H1 (cell line): ENCODE measurements around the gene COL19A1. TPM values are rescaled to one million over a fixed set of nuclear protein-coding genes. Genes with fewer than 3 reads are reported as not detected.
A peak's percentile ranks its signal among the peaks of the same experiment; 100 is the strongest.

Experiments
- CTCF ChIA-PET: fragments of 300-600 bp; sonication (Branson Sonifier 250); formaldehyde crosslinking; loops from one replicate; lab custom pipeline; 2021; ENCODE audit not compliant: partially characterized antibody; lab: Charles Lee
- POLR2A ChIA-PET: fragments of 300-600 bp; sonication (Branson Sonifier 250); formaldehyde crosslinking; loops from one replicate; lab custom pipeline; 2021; ENCODE audit warnings: inconsistent platforms; ENCODE audit not compliant: partially characterized antibody; lab: Charles Lee
- DNase-seq, 2 experiments: peaks; one replicate each; pipeline versions ENCODE4 v3.0.0 to v3.0.0-alpha.2; 2010 to 2022; ENCODE audit warnings: low spot score in 2 of 2, low read depth in 1 of 2, mixed read lengths in 1 of 2
- FAIRE-seq: peaks from 2 replicates; lab custom pipeline; 2011; peaks lifted over from hg19 to GRCh38; lab: Jason Lieb, UNC
- H2AFZ ChIP-seq: 2 replicates; pipeline ENCODE4 v1.8.1; 2012; ENCODE audit warnings: low read length, inconsistent platforms
- H2AK5ac ChIP-seq: 2 replicates; pipeline ENCODE4 v1.6.1; 2013; ENCODE audit warnings: low read depth, low read length
- H2BK120ac ChIP-seq: replicated peaks from 2 replicates; pipeline ENCODE3; 2013; ENCODE audit warnings: low read depth, low read length, inconsistent platforms
- H2BK12ac ChIP-seq: 2 replicates; pipeline ENCODE4 v1.6.1; 2013; ENCODE audit warnings: low read depth, low read length
- H2BK15ac ChIP-seq: 2 replicates; pipeline ENCODE4 v1.6.1; 2013; ENCODE audit warnings: low read length
- H2BK20ac ChIP-seq: 2 replicates; pipeline ENCODE4 v1.6.1; 2013; ENCODE audit warnings: low read length
- H2BK5ac ChIP-seq: 2 replicates; pipeline ENCODE4 v1.6.1; 2013; ENCODE audit warnings: low read depth, low read length
- H3K14ac ChIP-seq: 2 replicates; pipeline ENCODE4 v1.6.1; 2013; ENCODE audit warnings: inconsistent platforms; ENCODE audit not compliant: insufficient read length
- H3K18ac ChIP-seq: 2 replicates; pipeline ENCODE4 v1.6.1; 2013; ENCODE audit warnings: low read length; ENCODE audit errors: extremely low read depth
- H3K23ac ChIP-seq: 2 replicates; pipeline ENCODE4 v1.6.1; 2013; ENCODE audit warnings: inconsistent platforms; ENCODE audit not compliant: insufficient read length
- H3K23me2 ChIP-seq: 2 replicates; pipeline ENCODE4 v1.6.1; 2013; ENCODE audit warnings: low read depth, low read length
- H3K27ac ChIP-seq: 2 replicates; pipeline ENCODE4 v1.6.1; 2011; ENCODE audit warnings: low read depth, low read length, inconsistent platforms
- H3K27me3 ChIP-seq, 4 experiments: replicated peaks in 1 of 4; 1 replicate in 1 of 4; 2 replicates in 3 of 4; pipeline versions ENCODE4 v1.6.1 to v1.8.1; 2011 to 2013; ENCODE audit warnings: low read length in 3 of 4, mild to moderate bottlenecking in 3 of 4, inconsistent platforms in 2 of 4, mixed read lengths in 2 of 4, moderate library complexity in 1 of 4; ENCODE audit not compliant: control insufficient read depth in 3 of 4, insufficient read depth in 3 of 4; ENCODE audit errors: extremely low read depth in 1 of 4
- H3K36me3 ChIP-seq, 4 experiments: 2 replicates each; pipeline versions ENCODE4 v1.6.1 to v1.8.1; 2011 to 2013; ENCODE audit warnings: mild to moderate bottlenecking in 4 of 4, low read length in 3 of 4, moderate library complexity in 2 of 4, control low read depth in 1 of 4, inconsistent platforms in 1 of 4; ENCODE audit not compliant: insufficient read depth in 4 of 4, control insufficient read depth in 2 of 4
- H3K4ac ChIP-seq: replicated peaks from 2 replicates; pipeline ENCODE3; 2013; ENCODE audit warnings: low read length, low read depth, mixed read lengths, inconsistent platforms; ENCODE audit not compliant: insufficient read length
- H3K4me1 ChIP-seq, 4 experiments: replicated peaks in 1 of 4; 1 replicate in 1 of 4; 2 replicates in 3 of 4; pipeline versions ENCODE4 v1.6.1 to v1.8.1; 2011 to 2013; ENCODE audit warnings: low read length in 3 of 4, inconsistent platforms in 2 of 4, mixed read lengths in 1 of 4; ENCODE audit not compliant: insufficient read depth in 4 of 4, control insufficient read depth in 3 of 4
- H3K4me2 ChIP-seq, 2 experiments: 2 replicates each; pipeline versions ENCODE4 v1.6.1 to v1.8.1; 2011 to 2013; ENCODE audit warnings: low read depth in 2 of 2, low read length in 2 of 2, control low read depth in 1 of 2, inconsistent platforms in 1 of 2, mild to moderate bottlenecking in 1 of 2; ENCODE audit not compliant: insufficient read depth in 1 of 2
- H3K4me3 ChIP-seq, 4 experiments: fragments of 200-600, 300-600 bp in 1 of 4; sonication (generic), shearing (Covaris generic), sonication (Bioruptor Twin) in 1 of 4; 2 replicates each; pipeline versions ENCODE4 v1.5.1 to v1.8.1; 2011 to 2016; ENCODE audit warnings: low read length in 4 of 4, low read depth in 3 of 4, control low read depth in 2 of 4, inconsistent platforms in 2 of 4, mild to moderate bottlenecking in 2 of 4, mixed read lengths in 1 of 4, moderate library complexity in 1 of 4; ENCODE audit not compliant: insufficient read depth in 2 of 4; ENCODE audit errors: extremely low read depth in 1 of 4
- H3K56ac ChIP-seq: replicated peaks from 2 replicates; pipeline ENCODE3; 2013; ENCODE audit warnings: low read depth, mild to moderate bottlenecking, mixed read lengths, low read length, inconsistent platforms; ENCODE audit not compliant: insufficient read length
- H3K79me1 ChIP-seq: 2 replicates; pipeline ENCODE4 v1.6.1; 2013; ENCODE audit warnings: low read depth, low read length, control low read depth
- H3K79me2 ChIP-seq, 2 experiments: 2 replicates each; pipeline versions ENCODE4 v1.6.1 to v1.8.1; 2012 to 2013; ENCODE audit warnings: low read length in 2 of 2, mild to moderate bottlenecking in 2 of 2, inconsistent platforms in 1 of 2; ENCODE audit not compliant: insufficient read depth in 2 of 2, control insufficient read depth in 1 of 2
- H3K9ac ChIP-seq, 4 experiments: replicated peaks in 1 of 4; 1 replicate in 1 of 4; 2 replicates in 3 of 4; pipeline versions ENCODE4 v1.6.1 to v1.8.1; 2011 to 2013; ENCODE audit warnings: low read depth in 3 of 4, low read length in 3 of 4, control low read depth in 2 of 4, mild to moderate bottlenecking in 2 of 4, moderate library complexity in 2 of 4, inconsistent platforms in 1 of 4; ENCODE audit errors: extremely low read depth in 1 of 4
- H3K9me3 ChIP-seq, 2 experiments: 2 replicates each; pipeline versions ENCODE4 v1.6.1 to v1.8.1; 2012 to 2013; ENCODE audit warnings: mild to moderate bottlenecking in 2 of 2, moderate library complexity in 2 of 2, control low read depth in 1 of 2, inconsistent platforms in 1 of 2, low read depth in 1 of 2, low read length in 1 of 2, mixed read lengths in 1 of 2; ENCODE audit not compliant: insufficient read depth in 2 of 2
- H4K20me1 ChIP-seq, 2 experiments: replicated peaks in 1 of 2; 2 replicates each; pipeline versions ENCODE3 to v1.8.1; 2011 to 2013; ENCODE audit warnings: inconsistent platforms in 2 of 2, low read length in 2 of 2, mild to moderate bottlenecking in 1 of 2; ENCODE audit not compliant: insufficient read depth in 2 of 2, control insufficient read depth in 1 of 2
- H4K5ac ChIP-seq: 2 replicates; pipeline ENCODE4 v1.6.1; 2013; ENCODE audit warnings: low read length, low read depth, mixed read lengths, inconsistent platforms; ENCODE audit not compliant: insufficient read length
- H4K8ac ChIP-seq: 2 replicates; pipeline ENCODE4 v1.8.0; 2013; ENCODE audit warnings: mild to moderate bottlenecking, moderate library complexity, low read length, inconsistent platforms; ENCODE audit not compliant: insufficient read depth; ENCODE audit errors: extremely low read depth
- H4K91ac ChIP-seq: replicated peaks from 2 replicates; pipeline ENCODE3; 2013; ENCODE audit warnings: low read length, mixed read lengths, inconsistent platforms; ENCODE audit not compliant: insufficient read length
- BRCA1 ChIP-seq: IDR thresholded peaks from 2 replicates; pipeline ENCODE4 v1.6.1; 2012; ENCODE audit warnings: low read depth, low read length, improper control_type of control experiment
- CEBPB ChIP-seq: IDR thresholded peaks from 2 replicates; pipeline ENCODE4 v1.6.1; 2012; ENCODE audit warnings: low read depth, low read length
- EP300 ChIP-seq, 2 experiments: IDR thresholded peaks; 1 replicate in 1 of 2; 2 replicates in 1 of 2; pipeline ENCODE4 v1.6.1; 2011 to 2012; ENCODE audit warnings: low read depth in 2 of 2, low read length in 2 of 2, mild to moderate bottlenecking in 2 of 2, borderline replicate concordance in 1 of 2, inconsistent platforms in 1 of 2, moderate library complexity in 1 of 2
- WGBS, 2 experiments: shearing (Covaris generic) in 1 of 2; methylation state at CpG; one replicate each; pipeline versions ENCODE4 v1.1.6 to v1.1.7; 2013 to 2015; ENCODE audit warnings: low lambda C conversion rate in 2 of 2, mixed read lengths in 2 of 2, inconsistent platforms in 1 of 2, low coverage in 1 of 2, missing lambda C conversion rate in 1 of 2; ENCODE audit not compliant: insufficient replicate concordance in 2 of 2, insufficient coverage in 1 of 2, insufficient read length in 1 of 2; ENCODE audit errors: extremely low coverage in 1 of 2, missing lambda C conversion rate in 1 of 2; 5-methylcytosine and 5-hydroxymethylcytosine counted together
- polyA plus RNA-seq, 7 experiments: library from polyadenylated mRNA; depleted of rRNA in 3 of 7; stranded (reverse) in 5 of 7; unstranded in 2 of 7; fragments of >200 nt in 5 of 7; fragments of 200-250 nt in 2 of 7; gene quantifications; 1 replicate in 5 of 7; 2 replicates in 1 of 7; 4 replicates in 1 of 7; pipeline versions ENCODE4 v1.2.1 to v1.2.3, GENCODE V29; 2011 to 2013; ENCODE audit warnings: missing spikeins in 2 of 7, mixed read lengths in 2 of 7
- total RNA-seq: library from RNA; stranded (reverse); fragmentation: NEBNext Ultra II Directional; extraction: Animal tissue kit (Norgen Biotek cat#: 25700); gene quantifications from 2 replicates; pipeline ENCODE4 v1.2.1, GENCODE V29; 2021

Gene COL19A1
- total and polyA plus RNA-seq, 2 of the 8 experiments (the other 6 are each of a cell fraction or from before 2014, with no cell fraction given): not detected

DNA sequence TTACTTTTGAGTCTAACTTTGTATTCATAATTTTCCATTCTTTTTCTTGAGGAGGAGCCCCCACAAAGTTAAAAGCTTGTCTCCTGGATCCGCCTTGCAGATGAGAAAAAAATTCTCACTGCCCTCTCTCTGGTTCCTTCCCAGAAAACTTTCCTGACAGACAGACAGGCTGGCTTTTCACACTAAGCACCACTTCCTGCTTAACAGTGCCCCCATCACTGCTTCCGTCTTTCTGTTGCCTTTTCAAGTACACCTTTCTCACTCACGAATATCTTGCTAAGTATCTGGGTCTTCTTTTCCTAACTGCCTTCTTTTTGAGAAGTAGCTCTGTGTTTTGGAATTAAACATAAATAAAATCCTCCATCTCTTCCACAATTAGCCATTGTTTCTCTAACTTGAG lies 49.8 kb upstream of the COL19A1 start:
- no peak overlapping the region for H2BK120ac ChIP-seq
- no peak overlapping the region for H3K27ac ChIP-seq
- peak overlapping the region; percentile 93 for H2AFZ ChIP-seq
- no peaks in the 10 kb centered on the region for H3K79me1 ChIP-seq
- no peak overlapping the region for H2BK5ac ChIP-seq
- no peak for DNase-seq
- WGBS, 2 experiments: 59% methylated on average over 3 of the region's 3 CpGs; no CpG with 5 or more reads in 1 of the 2 experiments
- no peaks in the 10 kb centered on the region for H4K20me1 ChIP-seq
- no peak overlapping the region for H3K18ac ChIP-seq
- peaks cover 0 to 2% (median 1%) of the 10 kb centered on the region in 4 experiments; a peak in 2 of 7 replicates for H3K4me1 ChIP-seq
- H3K4me3 ChIP-seq: no peak overlapping the region
- no peaks in the 10 kb centered on the region for H3K9me3 ChIP-seq
- H3K27me3 ChIP-seq: no peaks in the 10 kb centered on the region
- no peak overlapping the region for H4K8ac ChIP-seq
- H3K36me3 ChIP-seq: no peaks in the 10 kb centered on the region
- H2BK20ac ChIP-seq: no peak overlapping the region
- no peak overlapping the region for H2BK15ac ChIP-seq
- H3K79me2 ChIP-seq: no peaks in the 10 kb centered on the region
- no peak overlapping the region for H3K4me2 ChIP-seq
- no peak overlapping the region for H4K91ac ChIP-seq
- FAIRE-seq: no peak
- H2AK5ac ChIP-seq: no peak overlapping the region
- H4K5ac ChIP-seq: no peak overlapping the region
- POLR2A ChIA-PET: interaction anchor here (1.4 kb wide), 1 partner anchor 20 kb away, joined by 4 read pairs; the partner anchor contains the start of gene LMBRD1
- CTCF ChIA-PET: interaction anchor here (1.4 kb wide), 1 partner anchor 19 kb away, joined by 3 read pairs; no protein-coding TSS in a partner anchor
- H2BK12ac ChIP-seq: no peak overlapping the region
- no peak overlapping the region for H3K4ac ChIP-seq
- H3K9ac ChIP-seq: no peak overlapping the region
- H3K23ac ChIP-seq: no peak overlapping the region
- no peak overlapping the region for H3K14ac ChIP-seq
- H3K56ac ChIP-seq: no peak overlapping the region
- H3K23me2 ChIP-seq: no peaks in the 10 kb centered on the region
- TF ChIP-seq BRCA1 (no peak), EP300 (IDR thresholded peaks at IDR 0.05; ENCODE audit: borderline replicate concordance in 1 of 2, low read depth in 2 of 2, low read length in 2 of 2) (no peak), CEBPB (no peak)
